HEK293 (cell line): ENCODE measurements around the gene CPTP.

Source experiments
- CTCF ChIA-PET: fragments of 350-600 bp; formaldehyde crosslinking; extraction: SDS; loops from one replicate; lab custom pipeline; 2021; ENCODE audit warnings: antibody characterized with exemption; lab: Yijun Ruan, JAX
- POLR2A ChIA-PET: fragments of 300-600 bp; formaldehyde crosslinking; extraction: SDS; loops from one replicate; lab custom pipeline; 2020; ENCODE audit warnings: antibody characterized with exemption, inconsistent platforms; lab: Yijun Ruan, JAX
- H3K27ac ChIP-seq: fragments of 200-500 bp; sonication (Bioruptor generic); 2 replicates; pipeline ENCODE4 v1.5.1; 2014; ENCODE audit warnings: low read depth, low read length, control low read depth, inconsistent platforms; ENCODE audit errors: extremely low read depth
- H3K36me3 ChIP-seq, 2 experiments: fragments of 200-500 bp in 1 of 2; sonication (Bioruptor generic) in 1 of 2; 1 replicate in 1 of 2; 2 replicates in 1 of 2; pipeline ENCODE4 v1.5.1; 2014 to 2017; ENCODE audit warnings: inconsistent platforms in 2 of 2, low read length in 2 of 2; ENCODE audit not compliant: control insufficient read depth in 2 of 2, insufficient read depth in 1 of 2
- H3K4me1 ChIP-seq: fragments of 200-500 bp; sonication (Bioruptor generic); 2 replicates; pipeline ENCODE4 v1.5.1; 2014; ENCODE audit warnings: mild to moderate bottlenecking, low read length, inconsistent platforms; ENCODE audit not compliant: control insufficient read depth, insufficient read depth
- H3K4me3 ChIP-seq: 2 replicates; pipeline ENCODE4 v1.5.1; 2011; ENCODE audit warnings: low read depth, mild to moderate bottlenecking, control low read depth, low read length, moderate library complexity
- H3K9me3 ChIP-seq: fragments of 200-500 bp; sonication (Bioruptor generic); 2 replicates; pipeline ENCODE4 v1.5.1; 2014; ENCODE audit warnings: low read depth, low read length, inconsistent platforms; ENCODE audit not compliant: control insufficient read depth, insufficient read depth
- IKZF3 ChIP-seq: fragments of 450-650 bp; IDR thresholded peaks from 2 replicates; pipeline ENCODE4 v1.5.0; 2018; ENCODE audit warnings: missing biosample characterization, mild to moderate bottlenecking, missing genetic modification characterization, moderate library complexity
- KLF10 ChIP-seq: fragments of 450-650 bp; IDR thresholded peaks from 2 replicates; pipeline ENCODE4 v1.5.1; 2018; ENCODE audit warnings: missing biosample characterization, mild to moderate bottlenecking, missing genetic modification characterization
- SCRT1 ChIP-seq: fragments of 450-650 bp; formaldehyde crosslinking; IDR thresholded peaks from 2 replicates; pipeline ENCODE4 v1.5.1; 2016; ENCODE audit warnings: missing biosample characterization, missing genetic modification characterization, borderline replicate concordance
- SP2 ChIP-seq: fragments of 450-650 bp; formaldehyde crosslinking; IDR thresholded peaks from 2 replicates; pipeline ENCODE4 v1.5.1; 2016; ENCODE audit warnings: missing biosample characterization, missing genetic modification characterization
- SP7 ChIP-seq: fragments of 450-650 bp; formaldehyde crosslinking; IDR thresholded peaks from 2 replicates; pipeline ENCODE4 v1.5.1; 2016; ENCODE audit warnings: missing biosample characterization, missing genetic modification characterization
- ZBTB21 ChIP-seq: fragments of 450-650 bp; formaldehyde crosslinking; IDR thresholded peaks from 2 replicates; pipeline ENCODE4 v1.5.1; 2017; ENCODE audit warnings: missing biosample characterization, missing genetic modification characterization
- ZNF114 ChIP-seq: fragments of 450-650 bp; formaldehyde crosslinking; IDR thresholded peaks from 2 replicates; pipeline ENCODE4 v1.5.0; 2017; ENCODE audit warnings: missing biosample characterization, missing genetic modification characterization
- ZNF155 ChIP-seq: fragments of 450-650 bp; formaldehyde crosslinking; IDR thresholded peaks from 2 replicates; pipeline ENCODE4 v1.5.1; 2016; ENCODE audit warnings: missing biosample characterization, missing genetic modification characterization
- ZNF19 ChIP-seq: fragments of 450-650 bp; formaldehyde crosslinking; IDR thresholded peaks from 2 replicates; pipeline ENCODE4; 2016; ENCODE audit warnings: missing biosample characterization, missing genetic modification characterization, low read depth
- ZNF2 ChIP-seq: fragments of 450-650 bp; formaldehyde crosslinking; IDR thresholded peaks from 2 replicates; pipeline ENCODE4 v1.5.1; 2016; ENCODE audit warnings: missing biosample characterization, missing genetic modification characterization
- ZNF544 ChIP-seq: fragments of 450-650 bp; formaldehyde crosslinking; IDR thresholded peaks from 2 replicates; pipeline ENCODE4 v1.5.0; 2017; ENCODE audit warnings: missing biosample characterization, missing genetic modification characterization
- ZNF600 ChIP-seq: fragments of 450-650 bp; formaldehyde crosslinking; IDR thresholded peaks from 2 replicates; pipeline ENCODE4 v1.5.1; 2016; ENCODE audit warnings: missing biosample characterization, missing genetic modification characterization
- ZNF654 ChIP-seq: fragments of 450-650 bp; formaldehyde crosslinking; IDR thresholded peaks from 2 replicates; pipeline ENCODE4 v1.5.1; 2016; ENCODE audit warnings: low read depth, missing biosample characterization, missing genetic modification characterization
- ZNF660 ChIP-seq: fragments of 450-650 bp; IDR thresholded peaks from 2 replicates; pipeline ENCODE4 v1.5.1; 2018; ENCODE audit warnings: missing biosample characterization, mild to moderate bottlenecking, missing genetic modification characterization
- ZNF670 ChIP-seq: fragments of 450-650 bp; formaldehyde crosslinking; IDR thresholded peaks from 2 replicates; pipeline ENCODE4 v1.5.1; 2016; ENCODE audit warnings: missing biosample characterization, missing genetic modification characterization, low read depth
- ZNF677 ChIP-seq: fragments of 450-650 bp; IDR thresholded peaks from 2 replicates; pipeline ENCODE4 v1.5.0; 2018; ENCODE audit warnings: missing biosample characterization, mild to moderate bottlenecking, missing genetic modification characterization, moderate library complexity
- TF ChIP-seq, protein P1 (sequence below): fragments of 450-650 bp; formaldehyde crosslinking; IDR thresholded peaks from 2 replicates; pipeline ENCODE4 v1.5.1; 2016; ENCODE audit warnings: missing biosample characterization, missing genetic modification characterization
- TF ChIP-seq, protein P2 (sequence below): fragments of 450-650 bp; formaldehyde crosslinking; IDR thresholded peaks from 2 replicates; pipeline ENCODE4 v1.5.1; 2016; ENCODE audit warnings: missing biosample characterization, missing genetic modification characterization
- TF ChIP-seq, protein P3 (sequence below): fragments of 450-650 bp; formaldehyde crosslinking; IDR thresholded peaks from 2 replicates; pipeline ENCODE4 v1.5.1; 2016; ENCODE audit warnings: missing biosample characterization, missing genetic modification characterization, low read depth
- TF ChIP-seq, protein P4 (sequence below): fragments of 450-650 bp; formaldehyde crosslinking; optimal IDR thresholded peaks from 2 replicates; pipeline ENCODE3; 2016; ENCODE audit warnings: missing biosample characterization, mild to moderate bottlenecking, missing genetic modification characterization
- TF ChIP-seq, protein P5 (sequence below): fragments of 450-650 bp; formaldehyde crosslinking; IDR thresholded peaks from 2 replicates; pipeline ENCODE4 v1.5.1; 2016; ENCODE audit warnings: missing biosample characterization, missing genetic modification characterization
- TF ChIP-seq, protein P6 (sequence below): fragments of 450-650 bp; formaldehyde crosslinking; IDR thresholded peaks from 2 replicates; pipeline ENCODE4 v1.5.1; 2017; ENCODE audit warnings: missing biosample characterization, missing genetic modification characterization
- TF ChIP-seq, protein P7 (sequence below): fragments of 450-650 bp; formaldehyde crosslinking; IDR thresholded peaks from 2 replicates; pipeline ENCODE4 v1.5.1; 2017; ENCODE audit warnings: missing biosample characterization, missing genetic modification characterization

Gene CPTP

DNA sequence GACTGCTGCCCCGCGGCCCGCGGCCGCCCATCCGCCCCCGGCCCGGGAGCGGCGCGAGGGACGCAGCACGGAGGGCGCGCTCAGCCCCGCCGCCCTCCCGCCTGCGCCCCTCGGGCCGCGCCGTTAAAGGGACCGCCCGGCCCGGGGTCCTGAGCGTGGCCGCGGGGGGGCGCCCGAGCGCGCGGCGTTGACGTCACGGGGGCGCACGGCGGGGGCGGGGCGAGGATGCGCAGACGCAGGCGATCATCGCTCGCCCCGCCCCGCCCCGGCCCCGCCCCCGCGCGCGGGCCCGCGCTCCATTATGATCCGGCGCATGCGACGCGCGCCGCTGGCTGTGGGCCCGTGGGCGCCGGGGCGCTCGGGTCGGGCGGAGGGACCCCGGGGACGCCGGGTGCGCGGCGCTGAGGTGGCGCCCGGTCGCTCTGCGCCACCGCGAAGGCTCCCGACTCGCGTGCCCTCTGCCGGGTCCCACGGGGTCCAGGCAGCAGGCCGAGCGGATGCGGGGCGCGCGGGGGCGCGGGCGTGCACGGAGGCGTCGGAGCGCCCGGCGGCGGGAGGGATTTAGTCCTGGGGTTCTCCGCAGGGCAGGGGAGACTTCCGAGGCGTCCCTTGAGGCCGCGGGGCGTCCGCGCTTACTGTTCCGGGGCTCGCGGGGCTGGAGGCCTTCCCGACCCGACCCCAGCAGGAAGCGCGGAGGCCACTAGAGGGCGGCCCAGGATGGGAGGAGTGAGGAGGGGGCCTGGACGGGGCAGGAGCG is 24.8 kb downstream of the CPTP start, which contains the start of gene DVL1 (continued):
- TF ChIP-seq SCRT1 (tag by site-specific recombination) (no peak), ZNF670 (tag by site-specific recombination) (no peak), ZNF544 (tag by site-specific recombination) (no peak), ZNF155 (tag by site-specific recombination) (no peak), ZNF654 (tag by site-specific recombination) (no peak), ZNF19 (tag by site-specific recombination) (no peak), KLF10 (peak; percentile 42; the same call in 1 of the 2 replicates)
- TF ChIP-seq, protein P1, sequence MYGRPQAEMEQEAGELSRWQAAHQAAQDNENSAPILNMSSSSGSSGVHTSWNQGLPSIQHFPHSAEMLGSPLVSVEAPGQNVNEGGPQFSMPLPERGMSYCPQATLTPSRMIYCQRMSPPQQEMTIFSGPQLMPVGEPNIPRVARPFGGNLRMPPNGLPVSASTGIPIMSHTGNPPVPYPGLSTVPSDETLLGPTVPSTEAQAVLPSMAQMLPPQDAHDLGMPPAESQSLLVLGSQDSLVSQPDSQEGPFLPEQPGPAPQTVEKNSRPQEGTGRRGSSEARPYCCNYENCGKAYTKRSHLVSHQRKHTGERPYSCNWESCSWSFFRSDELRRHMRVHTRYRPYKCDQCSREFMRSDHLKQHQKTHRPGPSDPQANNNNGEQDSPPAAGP: no peak
- TF ChIP-seq, protein P2, sequence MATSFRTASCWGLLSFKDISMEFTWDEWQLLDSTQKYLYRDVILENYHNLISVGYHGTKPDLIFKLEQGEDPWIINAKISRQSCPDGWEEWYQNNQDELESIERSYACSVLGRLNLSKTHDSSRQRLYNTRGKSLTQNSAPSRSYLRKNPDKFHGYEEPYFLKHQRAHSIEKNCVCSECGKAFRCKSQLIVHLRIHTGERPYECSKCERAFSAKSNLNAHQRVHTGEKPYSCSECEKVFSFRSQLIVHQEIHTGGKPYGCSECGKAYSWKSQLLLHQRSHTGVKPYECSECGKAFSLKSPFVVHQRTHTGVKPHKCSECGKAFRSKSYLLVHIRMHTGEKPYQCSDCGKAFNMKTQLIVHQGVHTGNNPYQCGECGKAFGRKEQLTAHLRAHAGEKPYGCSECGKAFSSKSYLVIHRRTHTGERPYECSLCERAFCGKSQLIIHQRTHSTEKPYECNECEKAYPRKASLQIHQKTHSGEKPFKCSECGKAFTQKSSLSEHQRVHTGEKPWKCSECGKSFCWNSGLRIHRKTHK (tag by site-specific recombination): no peak
- TF ChIP-seq, protein P3, sequence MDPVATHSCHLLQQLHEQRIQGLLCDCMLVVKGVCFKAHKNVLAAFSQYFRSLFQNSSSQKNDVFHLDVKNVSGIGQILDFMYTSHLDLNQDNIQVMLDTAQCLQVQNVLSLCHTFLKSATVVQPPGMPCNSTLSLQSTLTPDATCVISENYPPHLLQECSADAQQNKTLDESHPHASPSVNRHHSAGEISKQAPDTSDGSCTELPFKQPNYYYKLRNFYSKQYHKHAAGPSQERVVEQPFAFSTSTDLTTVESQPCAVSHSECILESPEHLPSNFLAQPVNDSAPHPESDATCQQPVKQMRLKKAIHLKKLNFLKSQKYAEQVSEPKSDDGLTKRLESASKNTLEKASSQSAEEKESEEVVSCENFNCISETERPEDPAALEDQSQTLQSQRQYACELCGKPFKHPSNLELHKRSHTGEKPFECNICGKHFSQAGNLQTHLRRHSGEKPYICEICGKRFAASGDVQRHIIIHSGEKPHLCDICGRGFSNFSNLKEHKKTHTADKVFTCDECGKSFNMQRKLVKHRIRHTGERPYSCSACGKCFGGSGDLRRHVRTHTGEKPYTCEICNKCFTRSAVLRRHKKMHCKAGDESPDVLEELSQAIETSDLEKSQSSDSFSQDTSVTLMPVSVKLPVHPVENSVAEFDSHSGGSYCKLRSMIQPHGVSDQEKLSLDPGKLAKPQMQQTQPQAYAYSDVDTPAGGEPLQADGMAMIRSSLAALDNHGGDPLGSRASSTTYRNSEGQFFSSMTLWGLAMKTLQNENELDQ (tag by site-specific recombination): no peak
- TF ChIP-seq, protein P4, sequence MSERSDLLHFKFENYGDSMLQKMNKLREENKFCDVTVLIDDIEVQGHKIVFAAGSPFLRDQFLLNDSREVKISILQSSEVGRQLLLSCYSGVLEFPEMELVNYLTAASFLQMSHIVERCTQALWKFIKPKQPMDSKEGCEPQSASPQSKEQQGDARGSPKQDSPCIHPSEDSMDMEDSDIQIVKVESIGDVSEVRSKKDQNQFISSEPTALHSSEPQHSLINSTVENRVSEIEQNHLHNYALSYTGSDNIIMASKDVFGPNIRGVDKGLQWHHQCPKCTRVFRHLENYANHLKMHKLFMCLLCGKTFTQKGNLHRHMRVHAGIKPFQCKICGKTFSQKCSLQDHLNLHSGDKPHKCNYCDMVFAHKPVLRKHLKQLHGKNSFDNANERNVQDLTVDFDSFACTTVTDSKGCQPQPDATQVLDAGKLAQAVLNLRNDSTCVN: peak; percentile 61
- TF ChIP-seq, protein P5, sequence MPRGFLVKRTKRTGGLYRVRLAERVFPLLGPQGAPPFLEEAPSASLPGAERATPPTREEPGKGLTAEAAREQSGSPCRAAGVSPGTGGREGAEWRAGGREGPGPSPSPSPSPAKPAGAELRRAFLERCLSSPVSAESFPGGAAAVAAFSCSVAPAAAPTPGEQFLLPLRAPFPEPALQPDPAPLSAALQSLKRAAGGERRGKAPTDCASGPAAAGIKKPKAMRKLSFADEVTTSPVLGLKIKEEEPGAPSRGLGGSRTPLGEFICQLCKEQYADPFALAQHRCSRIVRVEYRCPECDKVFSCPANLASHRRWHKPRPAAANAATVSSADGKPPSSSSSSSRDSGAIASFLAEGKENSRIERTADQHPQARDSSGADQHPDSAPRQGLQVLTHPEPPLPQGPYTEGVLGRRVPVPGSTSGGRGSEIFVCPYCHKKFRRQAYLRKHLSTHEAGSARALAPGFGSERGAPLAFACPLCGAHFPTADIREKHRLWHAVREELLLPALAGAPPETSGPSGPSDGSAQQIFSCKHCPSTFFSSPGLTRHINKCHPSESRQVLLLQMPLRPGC (tag by site-specific recombination): no peak

DNA sequence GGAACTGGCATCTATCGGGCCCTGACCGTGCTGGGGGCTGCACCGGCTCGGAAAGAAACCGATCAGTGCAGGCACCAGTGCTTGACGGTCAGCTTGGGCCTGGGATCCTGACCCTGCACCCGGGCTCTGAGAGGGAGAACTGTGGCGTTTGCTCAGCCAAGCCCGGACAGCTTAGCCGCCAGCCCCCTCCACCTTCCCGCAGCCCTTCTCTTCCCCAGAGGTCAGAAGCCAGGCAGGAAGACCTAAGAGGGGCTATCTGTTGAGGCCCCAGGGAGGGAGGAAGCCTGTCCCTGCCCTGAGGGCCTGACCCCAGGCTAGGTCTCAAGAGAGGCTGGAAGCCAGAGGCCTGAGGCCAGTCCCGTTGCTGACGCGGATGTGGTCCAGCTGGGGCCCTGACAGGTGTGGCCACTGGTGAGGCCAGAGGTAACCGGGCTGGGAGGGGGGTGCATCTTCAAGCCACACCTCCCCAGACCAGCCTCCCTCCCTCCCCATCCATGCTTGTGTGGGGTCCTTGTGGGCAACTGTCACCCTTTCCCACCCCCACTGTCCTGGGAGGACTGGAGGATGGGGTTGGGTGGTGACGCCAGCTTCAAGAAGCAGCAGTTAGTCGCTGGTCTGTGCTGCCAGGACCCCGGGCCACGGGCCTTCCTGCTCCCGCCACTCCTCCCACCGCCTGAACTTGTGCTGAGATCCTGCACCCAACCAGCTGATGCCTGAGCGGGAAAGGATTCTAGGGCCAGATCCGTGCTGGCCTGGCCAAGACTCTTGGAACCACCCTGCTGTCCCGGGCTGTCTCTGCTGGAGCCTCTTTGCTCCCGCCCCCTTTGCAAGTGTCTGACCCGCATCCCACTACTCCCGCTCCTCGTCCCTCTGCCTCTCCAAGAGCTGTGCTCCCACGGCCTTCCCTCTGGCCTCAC is 27.2 kb downstream of the CPTP start:
- H3K9me3 ChIP-seq: no peaks in the 10 kb centered on the region
- CTCF ChIA-PET: interaction anchor here (0.6 to 2.7 kb wide), 4 partner anchors 8 to 26 kb away, joined by 3 to 15 read pairs (median 6); partner anchors contain the start of gene AURKAIP1
- TF ChIP-seq ZBTB21 (tag by site-specific recombination) (no peak), IKZF3 (tag by site-specific recombination) (0 out of 2 replicates have a peak, but pooled peaks have one; percentile 22), ZNF114 (no peak), ZNF600 (peak; percentile 96), ZNF677 (tag by site-specific recombination) (no peak), SP2 (tag by site-specific recombination) (peak; percentile 66), SP7 (tag by site-specific recombination) (peak; percentile 19; the same call in 1 of the 2 replicates), ZNF660 (no peak), ZNF2 (tag by site-specific recombination) (no peak)
- TF ChIP-seq, protein P6, sequence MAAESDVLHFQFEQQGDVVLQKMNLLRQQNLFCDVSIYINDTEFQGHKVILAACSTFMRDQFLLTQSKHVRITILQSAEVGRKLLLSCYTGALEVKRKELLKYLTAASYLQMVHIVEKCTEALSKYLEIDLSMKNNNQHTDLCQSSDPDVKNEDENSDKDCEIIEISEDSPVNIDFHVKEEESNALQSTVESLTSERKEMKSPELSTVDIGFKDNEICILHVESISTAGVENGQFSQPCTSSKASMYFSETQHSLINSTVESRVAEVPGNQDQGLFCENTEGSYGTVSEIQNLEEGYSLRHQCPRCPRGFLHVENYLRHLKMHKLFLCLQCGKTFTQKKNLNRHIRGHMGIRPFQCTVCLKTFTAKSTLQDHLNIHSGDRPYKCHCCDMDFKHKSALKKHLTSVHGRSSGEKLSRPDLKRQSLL (tag by site-specific recombination): no peak
- TF ChIP-seq, protein P7, sequence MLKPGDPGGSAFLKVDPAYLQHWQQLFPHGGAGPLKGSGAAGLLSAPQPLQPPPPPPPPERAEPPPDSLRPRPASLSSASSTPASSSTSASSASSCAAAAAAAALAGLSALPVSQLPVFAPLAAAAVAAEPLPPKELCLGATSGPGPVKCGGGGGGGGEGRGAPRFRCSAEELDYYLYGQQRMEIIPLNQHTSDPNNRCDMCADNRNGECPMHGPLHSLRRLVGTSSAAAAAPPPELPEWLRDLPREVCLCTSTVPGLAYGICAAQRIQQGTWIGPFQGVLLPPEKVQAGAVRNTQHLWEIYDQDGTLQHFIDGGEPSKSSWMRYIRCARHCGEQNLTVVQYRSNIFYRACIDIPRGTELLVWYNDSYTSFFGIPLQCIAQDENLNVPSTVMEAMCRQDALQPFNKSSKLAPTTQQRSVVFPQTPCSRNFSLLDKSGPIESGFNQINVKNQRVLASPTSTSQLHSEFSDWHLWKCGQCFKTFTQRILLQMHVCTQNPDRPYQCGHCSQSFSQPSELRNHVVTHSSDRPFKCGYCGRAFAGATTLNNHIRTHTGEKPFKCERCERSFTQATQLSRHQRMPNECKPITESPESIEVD (tag by site-specific recombination): no peak

More for the DNA sequence above, 27.2 kb downstream of the CPTP start:
- Histone ChIP-seq H3K4me1 (peaks cover 14% of the 10 kb centered on the region), H3K4me3 (no peak overlapping the region), H3K36me3 (peaks cover 0 to 2% of the 10 kb centered on the region in 2 experiments; a peak in 1 of 3 replicates), H3K27ac (no peak overlapping the region)
- POLR2A ChIA-PET: interaction anchor here (0.6 to 1.3 kb wide), 5 partner anchors 23 to 153 kb away, joined by 3 to 5 read pairs (median 3); partner anchors contain the start of genes AURKAIP1 and CCNL2
